Measurements from ENCODE around the gene IGLL5.

DNA sequence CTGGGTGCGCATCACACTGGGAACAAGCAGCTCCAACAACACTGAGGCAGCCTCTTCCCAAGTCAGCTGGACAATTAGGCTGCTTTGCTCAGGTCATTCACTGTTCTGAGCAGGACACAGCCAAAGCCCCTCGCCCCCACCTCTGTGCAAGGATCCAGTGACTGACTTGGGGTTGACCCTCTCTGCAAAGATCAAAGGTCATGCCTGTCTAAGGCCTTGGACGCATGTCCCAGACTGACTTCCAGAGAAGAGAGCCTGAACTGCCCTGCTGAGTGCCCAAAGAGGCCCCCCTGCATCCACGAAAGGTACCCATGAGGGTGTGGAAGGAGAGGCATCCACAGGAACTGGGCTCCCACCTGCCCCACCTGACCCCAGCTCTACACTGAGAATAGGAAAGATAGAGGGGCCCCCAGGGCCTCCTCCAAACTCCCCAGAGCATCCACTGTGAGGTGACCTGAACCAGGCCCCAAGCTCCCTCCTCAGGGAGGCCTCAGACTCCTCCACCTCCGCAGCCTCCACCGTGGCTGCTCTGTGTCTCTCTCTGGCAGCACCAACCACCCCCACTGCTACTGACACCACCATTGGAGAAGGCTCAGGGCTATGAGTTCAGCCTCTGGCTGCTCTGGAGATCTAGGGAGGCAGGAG lies 53.5 kb downstream of the IGLL5 start:
- TF ChIP-seq, protein P1, sequence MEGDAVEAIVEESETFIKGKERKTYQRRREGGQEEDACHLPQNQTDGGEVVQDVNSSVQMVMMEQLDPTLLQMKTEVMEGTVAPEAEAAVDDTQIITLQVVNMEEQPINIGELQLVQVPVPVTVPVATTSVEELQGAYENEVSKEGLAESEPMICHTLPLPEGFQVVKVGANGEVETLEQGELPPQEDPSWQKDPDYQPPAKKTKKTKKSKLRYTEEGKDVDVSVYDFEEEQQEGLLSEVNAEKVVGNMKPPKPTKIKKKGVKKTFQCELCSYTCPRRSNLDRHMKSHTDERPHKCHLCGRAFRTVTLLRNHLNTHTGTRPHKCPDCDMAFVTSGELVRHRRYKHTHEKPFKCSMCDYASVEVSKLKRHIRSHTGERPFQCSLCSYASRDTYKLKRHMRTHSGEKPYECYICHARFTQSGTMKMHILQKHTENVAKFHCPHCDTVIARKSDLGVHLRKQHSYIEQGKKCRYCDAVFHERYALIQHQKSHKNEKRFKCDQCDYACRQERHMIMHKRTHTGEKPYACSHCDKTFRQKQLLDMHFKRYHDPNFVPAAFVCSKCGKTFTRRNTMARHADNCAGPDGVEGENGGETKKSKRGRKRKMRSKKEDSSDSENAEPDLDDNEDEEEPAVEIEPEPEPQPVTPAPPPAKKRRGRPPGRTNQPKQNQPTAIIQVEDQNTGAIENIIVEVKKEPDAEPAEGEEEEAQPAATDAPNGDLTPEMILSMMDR (IDR thresholded peaks at IDR 0.05): no peak
- TF ChIP-seq POLR2A (IDR thresholded peaks at IDR 0.05): no peak

All from thyroid gland (tissue), 4 donors.